ENCODE data around the gene SNX22. TPM values are rescaled to one million over a fixed set of nuclear protein-coding genes. Genes with fewer than 3 reads are reported as not detected.

The SNX22 gene
- total RNA-seq, 1 donor from 2014 or later: 0.16 TPM

GRCh38 chr15:64193971-64194370 is 42.4 kb downstream of the SNX22 start:
- DNase-seq (ENCODE audit: low read depth): no peak

- DNase-seq (ENCODE audit: low read depth): peak; percentile 40
Observed at GRCh38 chr15:64197425-64197824, 45.9 kb downstream of the SNX22 start.

- no peak for DNase-seq (ENCODE audit: low read depth)
Observed at GRCh38 chr15:64205202-64205601, 53.7 kb downstream of the SNX22 start.

Other genes starting within 250 kb of the SNX22 start
- gene DAPK2, start 105.2 kb upstream of the SNX22 start, total RNA-seq: 0.21 and 0.53 TPM in 2 replicates
- gene CIAO2A, start 57.9 kb upstream of the SNX22 start, total RNA-seq: 46.3 and 55.7 TPM in 2 replicates
- 24.4 and 27.8 TPM in 2 replicates for gene SNX1, start 55.7 kb upstream of the SNX22 start, total RNA-seq
- 215 and 241 TPM in 2 replicates for gene PPIB, start 11.3 kb downstream of the SNX22 start, total RNA-seq
- 19.3 and 22.1 TPM in 2 replicates for gene CSNK1G1, start 204.4 kb downstream of the SNX22 start, total RNA-seq
- 2.7 and 4.9 TPM in 2 replicates for gene PCLAF, start 229.7 kb downstream of the SNX22 start, total RNA-seq
- gene TRIP4, start 236.1 kb downstream of the SNX22 start, total RNA-seq: 6.3 and 8.3 TPM in 2 replicates